Activated CD8-positive, alpha-beta memory T cell treated with anti-CD3 and anti-CD28 coated beads, Interleukin-2, amount 10 ng/mL, durations not matched to agents 7 days and 5 days (primary cell): ENCODE results near the gene PIP4P1. TPM values are rescaled to one million over a fixed set of nuclear protein-coding genes. Genes with fewer than 3 reads are reported as not detected.
A peak's percentile ranks its signal among the peaks of the same experiment; 100 is the strongest.
"Not testable (repeated sequence)": the region's sequence is repeated elsewhere in the genome, so short reads cannot be mapped to it uniquely, and the experiment has no call there.

Experiments used
- ATAC-seq: fragments of 150-1000 bp; cut with Tn5 transposase; one replicate; pipeline ENCODE4 v1.10.0; 2021; ENCODE audit warnings: moderate library complexity
- CTCF ChIA-PET: fragments of 350-600 bp; sonication (Branson Sonifier 250); formaldehyde crosslinking; loops from one replicate; lab custom pipeline; 2021; ENCODE audit warnings: antibody characterized with exemption; lab: Charles Lee
- DNase-seq: peaks from one replicate; pipeline ENCODE4 v3.0.0-alpha.2; 2020
- H3K27ac Mint-ChIP-seq: one replicate; pipeline ENCODE4 v1.8.0; 2021; ENCODE audit warnings: mild to moderate bottlenecking, mixed read lengths
- H3K27me3 Mint-ChIP-seq: one replicate; pipeline ENCODE4 v1.8.0; 2021; ENCODE audit warnings: mixed read lengths
- H3K36me3 Mint-ChIP-seq: one replicate; pipeline ENCODE4 v1.8.0; 2021; ENCODE audit warnings: mild to moderate bottlenecking, mixed read lengths
- H3K4me1 Mint-ChIP-seq: one replicate; pipeline ENCODE4 v1.8.0; 2021; ENCODE audit warnings: mixed read lengths
- H3K4me3 Mint-ChIP-seq: one replicate; pipeline ENCODE4 v1.8.0; 2021; ENCODE audit warnings: mild to moderate bottlenecking, moderate library complexity, mixed read lengths
- H3K9me3 Mint-ChIP-seq: one replicate; pipeline ENCODE4 v1.8.0; 2022; ENCODE audit warnings: low read depth, mixed read lengths
- total RNA-seq, 2 experiments: library from RNA; stranded (reverse); gene quantifications; one replicate each; pipeline ENCODE4 v1.2.3, GENCODE V29; 2021

The PIP4P1 gene
- total RNA-seq, 2 experiments from 2014 or later, result 30.9 to 31.7 TPM

DNA sequence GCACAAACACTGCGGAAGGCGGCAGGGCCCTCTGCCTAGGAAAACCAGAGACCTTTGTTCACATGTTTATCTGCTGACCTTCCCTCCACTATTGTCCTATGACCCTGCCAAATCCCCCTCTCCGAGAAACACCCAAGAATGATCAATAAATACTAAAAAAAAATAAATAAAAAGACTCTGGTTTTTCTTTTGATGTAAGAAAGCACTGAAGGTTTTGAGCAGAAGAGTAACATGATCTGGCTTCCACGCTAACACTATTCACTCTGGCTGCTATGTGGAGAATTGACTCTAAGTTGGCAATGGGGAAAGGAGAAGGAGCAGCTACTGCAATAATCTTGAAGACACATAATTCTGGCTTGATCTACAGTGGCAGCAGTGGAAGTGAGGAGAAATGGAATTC is 17.6 kb downstream of the PIP4P1 start:
- not testable (repeated sequence) for ATAC-seq, H3K27ac Mint-ChIP-seq, H3K4me3 Mint-ChIP-seq, H3K9me3 Mint-ChIP-seq, DNase-seq, H3K27me3 Mint-ChIP-seq
- CTCF ChIA-PET, result interaction anchor here (1.5 kb wide), 1 partner anchor 28 kb away, joined by 5 read pairs; no protein-coding TSS in a partner anchor
- H3K4me1 Mint-ChIP-seq, result peaks cover 16% of the 10 kb centered on the region
- peaks cover 23% of the 10 kb centered on the region for H3K36me3 Mint-ChIP-seq

DNA sequence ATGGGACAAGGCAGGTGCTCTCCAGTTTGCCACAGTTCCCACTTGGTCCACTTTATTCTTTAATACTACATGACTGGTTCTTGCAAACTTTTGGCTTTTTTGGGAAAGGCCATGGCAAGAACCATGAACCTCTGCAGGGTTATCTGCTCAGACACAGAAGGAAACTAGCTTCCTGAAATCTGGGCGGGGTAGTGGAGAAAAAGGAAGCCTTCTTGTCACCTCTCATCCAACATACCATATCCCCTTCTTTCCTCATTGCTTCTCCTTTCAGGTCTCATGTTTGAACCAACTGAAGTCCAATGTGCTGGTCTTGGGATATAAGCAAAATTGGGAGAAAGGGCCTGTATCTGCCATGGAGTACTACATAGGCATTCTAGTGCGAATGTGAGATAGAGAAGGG is 19.8 kb downstream of the PIP4P1 start:
- no peak overlapping the region for H3K27ac Mint-ChIP-seq
- CTCF ChIA-PET, result interaction anchor here (0.9 to 2.3 kb wide), 2 partner anchors 14 to 26 kb away, joined by 3 to 9 read pairs; partner anchors contain the start of genes APEX1 and OSGEP
- ATAC-seq, result no peak

DNA sequence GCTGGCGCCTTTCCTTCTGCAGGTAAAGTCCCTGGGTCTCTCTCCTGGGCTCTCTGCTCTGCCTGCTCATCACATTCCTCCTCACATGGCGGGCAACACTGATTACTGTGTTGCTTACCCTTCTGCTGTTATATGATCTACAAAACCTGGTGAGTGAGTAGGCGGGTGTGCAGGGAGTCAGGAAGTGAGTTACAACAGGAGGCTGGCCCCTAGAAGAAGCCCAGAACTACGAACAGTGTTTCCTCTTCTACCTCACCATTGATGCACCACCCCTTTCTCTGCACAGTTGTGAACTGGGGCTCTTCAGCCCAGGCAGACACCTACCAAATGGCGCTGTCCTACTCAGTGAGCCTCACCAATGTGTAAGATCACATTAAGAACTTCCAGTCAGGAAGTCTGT is 20.4 kb downstream of the PIP4P1 start:
- H3K4me1 Mint-ChIP-seq, result peaks cover 16% of the 10 kb centered on the region
- CTCF ChIA-PET, result interaction anchor here (0.9 to 2.3 kb wide), 2 partner anchors 14 to 25 kb away, joined by 3 to 9 read pairs; partner anchors contain the start of genes APEX1 and OSGEP
- H3K9me3 Mint-ChIP-seq, result no peaks in the 10 kb centered on the region
- H3K27ac Mint-ChIP-seq, result peak overlapping the region; percentile 12
- peak overlapping the region; percentile 0 for H3K4me3 Mint-ChIP-seq
- no peak for DNase-seq
- ATAC-seq, result peak; percentile 77
- peaks cover 6% of the 10 kb centered on the region for H3K36me3 Mint-ChIP-seq
- H3K27me3 Mint-ChIP-seq, result no peaks in the 10 kb centered on the region

More for the DNA sequence above, 19.8 kb downstream of the PIP4P1 start:
- Mint-ChIP-seq H3K9me3 (no peaks in the 10 kb centered on the region), H3K4me1 (peaks cover 16% of the 10 kb centered on the region), H3K4me3 (no peak overlapping the region), H3K36me3 (peaks cover 6% of the 10 kb centered on the region), H3K27me3 (no peaks in the 10 kb centered on the region)
- no peak for DNase-seq

DNA sequence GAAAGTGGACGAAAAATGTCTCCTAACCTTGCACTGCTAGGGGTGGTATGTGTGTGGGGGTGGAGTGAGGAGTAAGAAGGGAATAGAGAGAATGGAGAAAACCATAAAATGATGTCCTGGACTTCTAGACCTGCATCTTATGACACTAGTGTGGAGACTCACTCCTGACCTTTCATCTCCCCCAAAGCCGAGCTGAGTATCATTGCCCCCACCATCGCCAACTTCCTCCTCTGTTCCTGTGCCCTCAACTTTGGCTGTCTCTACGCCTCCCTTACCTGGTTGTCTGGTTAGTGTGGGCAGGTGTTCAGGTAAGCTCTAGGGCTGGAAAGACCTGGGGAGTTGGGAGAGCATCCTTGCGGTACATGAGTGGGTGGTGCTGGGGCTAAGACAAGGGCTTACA is 20.8 kb downstream of the PIP4P1 start:
- peaks cover 6% of the 10 kb centered on the region for H3K36me3 Mint-ChIP-seq
- peaks cover 16% of the 10 kb centered on the region for H3K4me1 Mint-ChIP-seq
- CTCF ChIA-PET, result interaction anchor here (2.3 kb wide), 1 partner anchor 25 kb away, joined by 9 read pairs; no protein-coding TSS in a partner anchor
- DNase-seq (no peak), ATAC-seq (peak; percentile 16)
- H3K27me3 Mint-ChIP-seq, result no peaks in the 10 kb centered on the region
- H3K27ac Mint-ChIP-seq, result peak overlapping the region; percentile 12
- no peak overlapping the region for H3K4me3 Mint-ChIP-seq
- H3K9me3 Mint-ChIP-seq, result no peaks in the 10 kb centered on the region

DNA sequence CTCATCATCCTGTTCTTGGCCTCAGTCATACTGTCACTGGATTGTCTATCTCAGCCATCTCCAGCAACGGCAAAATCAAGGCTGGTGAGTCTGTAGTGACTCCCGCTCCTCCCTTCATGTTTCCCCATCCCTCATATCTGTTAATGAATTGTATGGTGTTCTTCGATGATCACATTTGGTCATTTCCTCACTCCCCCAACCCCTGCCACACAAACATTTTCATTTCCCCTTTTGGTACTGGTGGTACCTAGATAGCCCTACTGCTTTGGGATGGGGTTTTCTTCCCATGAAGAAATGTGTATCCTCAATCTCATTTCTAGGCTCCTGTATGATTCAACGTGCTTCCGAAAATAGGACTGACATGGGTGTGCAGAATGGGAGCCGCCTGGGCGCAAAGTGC is 22.6 kb downstream of the PIP4P1 start:
- Mint-ChIP-seq H3K9me3 (no peaks in the 10 kb centered on the region), H3K4me1 (peaks cover 16% of the 10 kb centered on the region), H3K27ac (no peak overlapping the region), H3K27me3 (no peaks in the 10 kb centered on the region), H3K36me3 (peaks cover 6% of the 10 kb centered on the region), H3K4me3 (no peak overlapping the region)
- CTCF ChIA-PET, result no interaction called here
- no peak for ATAC-seq
- DNase-seq, result no peak

DNA sequence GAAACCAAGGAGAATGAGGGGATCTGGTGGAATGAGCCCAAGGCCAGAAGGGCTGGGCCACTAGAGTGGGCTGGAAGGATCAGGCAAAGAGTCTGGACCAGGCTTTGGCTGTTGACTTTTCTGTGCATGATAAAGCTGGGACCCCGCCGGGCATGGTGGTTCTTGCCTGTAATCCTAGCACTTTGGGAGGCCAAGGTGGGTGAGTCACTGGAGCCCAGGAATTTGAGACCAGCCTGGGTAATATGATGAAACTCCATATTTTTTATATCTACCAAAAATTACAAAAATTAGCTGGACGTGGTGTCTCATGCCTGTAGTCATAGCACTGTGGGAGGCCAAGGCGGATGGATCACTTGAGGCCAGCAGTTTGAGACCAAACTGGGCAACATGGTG is 24.9 kb downstream of the PIP4P1 start:
- CTCF ChIA-PET, result interaction anchor here (1.3 kb wide), 1 partner anchor 21 kb away, joined by 4 read pairs; no protein-coding TSS in a partner anchor
- H3K9me3 Mint-ChIP-seq, result no peaks in the 10 kb centered on the region
- H3K4me1 Mint-ChIP-seq, result peaks cover 12% of the 10 kb centered on the region
- no peak overlapping the region for H3K27ac Mint-ChIP-seq
- ATAC-seq, result no peak
- H3K27me3 Mint-ChIP-seq, result no peaks in the 10 kb centered on the region
- no peak for DNase-seq
- H3K4me3 Mint-ChIP-seq, result no peak overlapping the region
- no peaks in the 10 kb centered on the region for H3K36me3 Mint-ChIP-seq

DNA sequence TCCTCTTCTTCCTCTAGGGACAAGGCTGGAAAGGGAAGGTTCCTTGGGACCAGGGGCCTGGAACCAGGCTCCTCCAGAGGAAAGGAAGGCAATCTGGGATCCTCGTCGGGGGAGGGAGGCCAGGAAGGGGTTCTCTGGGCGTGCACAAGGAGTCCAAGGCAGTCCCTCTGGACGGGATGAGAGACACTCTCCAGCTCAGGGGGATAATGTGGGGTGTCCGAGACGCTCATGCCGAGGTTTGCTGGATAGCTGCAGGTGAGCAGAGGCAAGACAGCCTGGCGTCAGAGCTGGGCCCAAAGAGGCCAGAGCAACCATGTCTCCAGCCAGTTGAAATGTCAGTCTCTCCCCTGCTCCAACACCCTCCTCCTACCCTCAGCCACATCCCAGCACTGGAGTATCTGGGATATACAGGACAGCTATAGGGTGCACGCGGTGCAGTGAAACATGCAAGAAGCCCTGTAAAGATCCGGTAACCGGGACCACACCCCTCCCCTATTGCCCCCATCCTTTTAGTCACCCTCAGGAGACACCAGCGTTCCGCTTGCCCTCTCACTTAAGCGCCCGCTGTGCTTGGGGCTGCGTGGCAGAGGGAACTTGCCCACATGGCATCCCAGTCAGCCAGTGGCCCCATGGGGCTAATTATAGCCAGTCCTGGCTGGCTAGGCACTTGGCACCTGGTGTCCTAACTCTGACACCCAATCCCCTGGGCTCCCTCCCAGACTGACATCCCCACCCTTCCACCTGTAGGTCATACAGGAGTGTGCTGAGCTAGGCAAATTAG is 25.5 kb downstream of the PIP4P1 start, which contains the start of gene KLHL33:
TSS of gene KLHL33 (minus strand) at position 585 of the 781 bp plus-strand sequence. CDS start at position 230, 355 bp downstream.
- no peak for ATAC-seq
- DNase-seq, result no peak
- Mint-ChIP-seq H3K36me3 (no peaks in the 10 kb centered on the region), H3K27me3 (no peaks in the 10 kb centered on the region), H3K4me1 (peaks cover 6% of the 10 kb centered on the region), H3K9me3 (no peaks in the 10 kb centered on the region), H3K27ac (no peak within 1 kb of the TSS), H3K4me3 (no peak within 1 kb of the TSS)
- CTCF ChIA-PET, result interaction anchor here (1.3 kb wide), 1 partner anchor 20 kb away, joined by 4 read pairs; no protein-coding TSS in a partner anchor

DNA sequence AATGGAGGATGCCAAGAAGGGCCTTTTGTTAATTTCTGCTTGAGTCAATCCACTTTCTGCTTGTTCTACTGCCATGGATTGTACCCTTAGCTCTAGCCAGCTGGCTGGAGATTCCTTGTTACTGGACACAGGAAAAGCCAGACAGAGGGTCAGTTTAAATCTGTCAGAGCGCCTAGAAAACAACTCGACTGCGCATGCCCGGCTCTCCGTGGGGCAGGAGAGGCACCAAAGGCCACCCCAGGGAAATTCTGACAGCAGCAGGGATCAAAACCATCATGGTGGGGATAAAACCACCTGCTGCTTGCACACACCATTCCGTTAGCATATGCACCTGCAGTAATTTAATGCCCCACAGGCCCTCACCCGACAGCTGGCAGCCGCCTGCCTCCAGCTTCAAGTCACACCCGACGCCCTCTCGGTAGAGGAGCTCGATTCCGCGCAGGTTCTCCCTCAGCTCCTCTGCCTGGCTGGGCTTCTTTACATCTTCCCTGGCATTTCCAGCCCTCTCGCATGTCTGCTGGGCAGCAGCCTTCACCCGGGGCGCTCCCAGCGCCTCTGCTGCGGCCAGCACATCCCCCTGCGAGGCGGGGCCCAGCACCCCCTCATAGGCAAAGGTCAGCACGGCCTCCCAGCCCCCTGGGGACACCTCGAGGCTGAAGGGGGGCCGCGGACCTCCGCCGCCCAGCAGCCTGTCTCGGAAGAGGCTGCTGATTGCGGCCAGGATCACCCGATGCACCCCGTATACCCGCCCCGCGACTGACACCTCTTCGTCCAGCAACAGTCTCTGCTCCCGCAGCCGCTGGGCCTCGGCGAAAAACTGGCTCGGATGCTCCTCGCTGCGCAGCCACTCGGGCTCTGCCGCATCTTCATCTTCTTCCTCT is 26.3 kb downstream of the PIP4P1 start:
- no peaks in the 10 kb centered on the region for H3K27me3 Mint-ChIP-seq
- DNase-seq, result no peak
- CTCF ChIA-PET, result interaction anchor here (2.8 kb wide), 1 partner anchor 18 kb away, joined by 8 read pairs; no protein-coding TSS in a partner anchor
- no peaks in the 10 kb centered on the region for H3K4me1 Mint-ChIP-seq
- no peak overlapping the region for H3K4me3 Mint-ChIP-seq
- no peaks in the 10 kb centered on the region for H3K9me3 Mint-ChIP-seq
- no peaks in the 10 kb centered on the region for H3K36me3 Mint-ChIP-seq
- ATAC-seq, result no peak
- no peak overlapping the region for H3K27ac Mint-ChIP-seq

DNA sequence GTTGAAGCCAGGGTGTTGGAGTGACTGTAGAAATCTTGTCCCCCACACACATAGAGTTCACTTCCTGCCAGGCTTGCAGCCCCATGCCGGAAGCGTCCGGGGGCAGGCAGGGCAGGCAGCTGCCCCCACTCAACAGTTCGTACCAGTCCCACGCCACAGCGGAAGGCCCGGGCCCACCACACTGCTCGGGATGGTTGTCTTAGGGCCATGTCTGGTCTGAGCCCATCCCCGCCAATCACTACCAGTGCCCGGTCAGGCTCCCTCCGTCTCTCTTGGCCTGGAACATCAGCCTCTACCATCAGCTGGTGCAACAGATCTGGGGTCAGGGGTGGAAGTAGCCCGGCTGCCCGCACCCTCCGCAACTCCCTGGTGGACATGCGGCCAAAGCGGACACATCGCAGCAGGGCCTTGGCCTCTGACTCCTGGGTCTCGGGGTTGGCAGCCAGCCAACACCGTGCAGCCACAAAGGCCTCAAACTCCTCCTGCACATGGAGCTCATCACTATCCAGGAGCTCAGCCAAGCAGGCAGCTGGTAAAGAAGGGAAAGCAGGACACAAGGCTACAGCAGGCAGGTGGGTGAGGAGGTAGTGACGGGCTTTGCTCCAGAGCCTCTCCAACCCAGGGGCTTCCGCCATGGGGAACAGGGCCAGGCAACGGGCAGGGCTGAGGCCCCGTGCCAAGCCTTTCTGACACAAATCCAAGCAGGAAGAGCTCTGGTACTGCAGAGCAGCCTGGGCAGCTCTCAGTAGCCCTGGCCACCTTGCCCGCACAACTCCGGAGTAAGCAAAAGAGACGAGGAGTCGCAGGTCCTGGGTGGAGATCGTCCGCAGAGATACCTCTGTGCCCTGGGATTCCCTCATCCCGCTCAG is 31.2 kb downstream of the PIP4P1 start:
- CTCF ChIA-PET, result interaction anchor here (1.6 to 3.8 kb wide), 2 partner anchors 12 to 15 kb away, joined by 4 to 25 read pairs; no protein-coding TSS in a partner anchor
- no peaks in the 10 kb centered on the region for H3K27me3 Mint-ChIP-seq
- peak; percentile 44 for ATAC-seq
- peaks cover 26% of the 10 kb centered on the region for H3K4me1 Mint-ChIP-seq
- H3K4me3 Mint-ChIP-seq, result no peak overlapping the region
- H3K27ac Mint-ChIP-seq, result peak overlapping the region; percentile 45
- peaks cover 2% of the 10 kb centered on the region for H3K36me3 Mint-ChIP-seq
- no peaks in the 10 kb centered on the region for H3K9me3 Mint-ChIP-seq
- DNase-seq, result no peak

DNA sequence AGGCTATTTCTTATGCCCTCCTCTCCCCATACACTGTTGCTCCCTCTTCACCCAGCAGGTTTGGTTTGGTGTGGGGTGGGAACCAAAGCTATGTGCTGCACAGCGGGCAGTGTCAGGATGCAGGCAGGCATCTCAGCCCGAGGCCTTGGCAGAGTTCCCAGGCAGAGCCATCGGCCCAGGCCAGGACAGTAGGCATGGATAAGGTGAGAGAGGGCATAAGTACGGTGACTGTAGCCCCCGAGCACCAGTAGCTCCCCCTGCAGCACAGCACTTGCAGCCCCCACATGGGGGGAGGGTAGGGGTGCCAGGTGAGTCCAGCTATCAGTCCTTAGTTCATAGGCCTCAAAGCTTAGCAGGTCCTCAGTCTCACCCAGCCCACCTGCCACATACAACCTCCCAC is 32.4 kb downstream of the PIP4P1 start:
- H3K27me3 Mint-ChIP-seq, result no peaks in the 10 kb centered on the region
- H3K27ac Mint-ChIP-seq, result no peak overlapping the region
- no peak for DNase-seq
- no peak for ATAC-seq
- no peaks in the 10 kb centered on the region for H3K9me3 Mint-ChIP-seq
- H3K4me1 Mint-ChIP-seq, result peaks cover 26% of the 10 kb centered on the region
- peak overlapping the region; percentile 43 for H3K4me3 Mint-ChIP-seq
- CTCF ChIA-PET, result interaction anchor here (3.8 kb wide), 1 partner anchor 14 kb away, joined by 25 read pairs; no protein-coding TSS in a partner anchor
- peaks cover 2% of the 10 kb centered on the region for H3K36me3 Mint-ChIP-seq

DNA sequence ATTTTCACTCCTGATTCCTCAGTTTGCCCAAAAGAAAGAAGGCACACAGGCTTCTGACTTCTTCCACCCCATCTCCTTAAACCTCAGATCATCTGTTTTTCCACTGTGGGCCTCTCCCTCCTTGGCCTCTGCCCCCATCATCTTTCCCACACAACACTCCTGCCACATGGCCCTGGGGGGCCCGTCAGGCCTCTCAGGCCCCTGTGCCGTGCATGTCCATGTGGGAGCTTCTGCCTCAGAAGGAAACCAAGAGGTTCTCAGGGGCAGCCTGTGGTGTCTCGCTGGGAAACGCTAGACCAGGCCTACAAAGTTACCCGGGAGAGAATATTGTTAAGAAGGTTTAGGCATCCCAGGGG is 33.2 kb downstream of the PIP4P1 start:
- Mint-ChIP-seq H3K36me3 (peaks cover 2% of the 10 kb centered on the region), H3K4me3 (peak overlapping the region; percentile 47), H3K4me1 (peaks cover 26% of the 10 kb centered on the region), H3K9me3 (no peaks in the 10 kb centered on the region), H3K27me3 (no peaks in the 10 kb centered on the region), H3K27ac (peak overlapping the region; percentile 86)
- no peak for DNase-seq
- ATAC-seq, result peak; percentile 43
- CTCF ChIA-PET, result interaction anchor here (0.9 to 3.8 kb wide), 2 partner anchors 13 to 182 kb away, joined by 4 to 25 read pairs; no protein-coding TSS in a partner anchor
